SK-N-SH (cell line): ENCODE measurements around the gene SH3RF2.

Source experiments
- FOXM1 ChIP-seq: IDR thresholded peaks from 2 replicates; pipeline ENCODE4 v1.4.0; 2012; ENCODE audit warnings: low read depth, mild to moderate bottlenecking
- NFIC ChIP-seq: IDR thresholded peaks from 2 replicates; pipeline ENCODE4 v1.4.0; 2012; ENCODE audit warnings: borderline replicate concordance
- POLR2AphosphoS5 ChIP-seq: IDR thresholded peaks from 2 replicates; pipeline ENCODE4 v1.6.1; 2012; ENCODE audit warnings: low read depth, low read length
- RXRA ChIP-seq: IDR thresholded peaks from 2 replicates; pipeline ENCODE4 v1.4.0; 2012; ENCODE audit warnings: low read depth, mild to moderate bottlenecking, borderline replicate concordance
- YY1 ChIP-seq: IDR thresholded peaks from 2 replicates; pipeline ENCODE4 v1.4.0; 2012; ENCODE audit warnings: low read depth, mild to moderate bottlenecking
- TF ChIP-seq, protein P1 (sequence below): fragments of 200-600 bp; sonication (generic); IDR thresholded peaks from 2 replicates; pipeline ENCODE4 v1.6.1; 2017; ENCODE audit warnings: antibody characterized with exemption, mild to moderate bottlenecking, moderate library complexity
- TF ChIP-seq, protein P2 (sequence below): IDR thresholded peaks from 2 replicates; pipeline ENCODE4 v1.4.0; 2012; ENCODE audit warnings: low read depth, borderline replicate concordance
- TF ChIP-seq, protein P3 (sequence below): IDR thresholded peaks from 2 replicates; pipeline ENCODE4 v1.4.0; 2012; ENCODE audit warnings: low read depth

DNA sequence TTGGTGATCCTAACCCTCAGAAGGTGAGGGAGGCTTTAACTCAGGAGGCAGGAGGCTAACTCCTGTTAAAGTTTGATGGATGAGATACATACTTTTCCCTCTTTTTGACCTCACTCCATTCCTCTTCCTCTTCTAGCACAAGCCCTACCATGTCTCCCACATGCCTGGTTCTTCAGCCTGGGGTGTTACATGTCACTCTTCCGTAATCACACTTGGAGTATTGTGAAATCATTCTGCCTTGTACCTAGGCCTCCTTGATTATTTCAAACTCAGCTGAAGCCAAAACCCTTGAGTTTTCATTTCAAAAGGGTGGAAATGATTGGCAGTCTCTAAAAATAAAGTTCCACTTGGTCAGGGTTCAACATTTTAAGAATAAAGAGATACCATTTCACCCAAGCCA, 167.2 kb downstream of the SH3RF2 start:
- TF ChIP-seq FOXM1 (no peak), NFIC (no peak), RXRA (no peak), YY1 (no peak), POLR2AphosphoS5 (no peak)
- TF ChIP-seq, protein P1, sequence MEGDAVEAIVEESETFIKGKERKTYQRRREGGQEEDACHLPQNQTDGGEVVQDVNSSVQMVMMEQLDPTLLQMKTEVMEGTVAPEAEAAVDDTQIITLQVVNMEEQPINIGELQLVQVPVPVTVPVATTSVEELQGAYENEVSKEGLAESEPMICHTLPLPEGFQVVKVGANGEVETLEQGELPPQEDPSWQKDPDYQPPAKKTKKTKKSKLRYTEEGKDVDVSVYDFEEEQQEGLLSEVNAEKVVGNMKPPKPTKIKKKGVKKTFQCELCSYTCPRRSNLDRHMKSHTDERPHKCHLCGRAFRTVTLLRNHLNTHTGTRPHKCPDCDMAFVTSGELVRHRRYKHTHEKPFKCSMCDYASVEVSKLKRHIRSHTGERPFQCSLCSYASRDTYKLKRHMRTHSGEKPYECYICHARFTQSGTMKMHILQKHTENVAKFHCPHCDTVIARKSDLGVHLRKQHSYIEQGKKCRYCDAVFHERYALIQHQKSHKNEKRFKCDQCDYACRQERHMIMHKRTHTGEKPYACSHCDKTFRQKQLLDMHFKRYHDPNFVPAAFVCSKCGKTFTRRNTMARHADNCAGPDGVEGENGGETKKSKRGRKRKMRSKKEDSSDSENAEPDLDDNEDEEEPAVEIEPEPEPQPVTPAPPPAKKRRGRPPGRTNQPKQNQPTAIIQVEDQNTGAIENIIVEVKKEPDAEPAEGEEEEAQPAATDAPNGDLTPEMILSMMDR: no peak
- TF ChIP-seq, protein P2, sequence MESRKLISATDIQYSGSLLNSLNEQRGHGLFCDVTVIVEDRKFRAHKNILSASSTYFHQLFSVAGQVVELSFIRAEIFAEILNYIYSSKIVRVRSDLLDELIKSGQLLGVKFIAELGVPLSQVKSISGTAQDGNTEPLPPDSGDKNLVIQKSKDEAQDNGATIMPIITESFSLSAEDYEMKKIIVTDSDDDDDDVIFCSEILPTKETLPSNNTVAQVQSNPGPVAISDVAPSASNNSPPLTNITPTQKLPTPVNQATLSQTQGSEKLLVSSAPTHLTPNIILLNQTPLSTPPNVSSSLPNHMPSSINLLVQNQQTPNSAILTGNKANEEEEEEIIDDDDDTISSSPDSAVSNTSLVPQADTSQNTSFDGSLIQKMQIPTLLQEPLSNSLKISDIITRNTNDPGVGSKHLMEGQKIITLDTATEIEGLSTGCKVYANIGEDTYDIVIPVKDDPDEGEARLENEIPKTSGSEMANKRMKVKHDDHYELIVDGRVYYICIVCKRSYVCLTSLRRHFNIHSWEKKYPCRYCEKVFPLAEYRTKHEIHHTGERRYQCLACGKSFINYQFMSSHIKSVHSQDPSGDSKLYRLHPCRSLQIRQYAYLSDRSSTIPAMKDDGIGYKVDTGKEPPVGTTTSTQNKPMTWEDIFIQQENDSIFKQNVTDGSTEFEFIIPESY: no peak
- TF ChIP-seq, protein P3, sequence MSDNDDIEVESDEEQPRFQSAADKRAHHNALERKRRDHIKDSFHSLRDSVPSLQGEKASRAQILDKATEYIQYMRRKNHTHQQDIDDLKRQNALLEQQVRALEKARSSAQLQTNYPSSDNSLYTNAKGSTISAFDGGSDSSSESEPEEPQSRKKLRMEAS: no peak
